HepG2 (cell line): ENCODE measurements around the gene ELP6. TPM values are rescaled to one million over a fixed set of nuclear protein-coding genes. Genes with fewer than 3 reads are reported as not detected.

ENCODE experiments used
- ELF4 ChIP-seq: sonication (generic); formaldehyde crosslinking; IDR thresholded peaks from 2 replicates; pipeline ENCODE4 v1.5.0; 2020; ENCODE audit warnings: missing genetic modification reagents, mild to moderate bottlenecking, moderate library complexity, borderline replicate concordance
- ISL2 ChIP-seq: sonication (generic); formaldehyde crosslinking; IDR thresholded peaks from 2 replicates; pipeline ENCODE4 v1.5.0; 2020; ENCODE audit warnings: missing genetic modification reagents
- KLF13 ChIP-seq: sonication (generic); formaldehyde crosslinking; IDR thresholded peaks from 2 replicates; pipeline ENCODE4 v1.4.0; 2020; ENCODE audit warnings: mild to moderate bottlenecking, missing genetic modification reagents
- NFRKB ChIP-seq: fragments of 450-650 bp; IDR thresholded peaks from 2 replicates; pipeline ENCODE4 v1.6.1; 2017
- SPEN ChIP-seq: sonication (generic); formaldehyde crosslinking; IDR thresholded peaks from 2 replicates; pipeline ENCODE4 v1.5.1; 2020; ENCODE audit warnings: low read depth, mild to moderate bottlenecking, missing genetic modification reagents
- YY1 ChIP-seq: IDR thresholded peaks from 2 replicates; pipeline ENCODE4 v1.6.1; 2011; ENCODE audit warnings: low read length, low read depth, moderate library complexity, mild to moderate bottlenecking; ENCODE audit not compliant: insufficient read depth, insufficient replicate concordance
- ZKSCAN5 ChIP-seq: sonication (generic); formaldehyde crosslinking; IDR thresholded peaks from 2 replicates; pipeline ENCODE4 v1.5.1; 2020; ENCODE audit warnings: mild to moderate bottlenecking, missing genetic modification reagents
- ZNF180 ChIP-seq: sonication (generic); formaldehyde crosslinking; IDR thresholded peaks from 2 replicates; pipeline ENCODE4 v1.4.0; 2020; ENCODE audit warnings: low read depth, missing genetic modification reagents, borderline replicate concordance
- ZNF234 ChIP-seq: sonication (generic); formaldehyde crosslinking; conservative IDR thresholded peaks from 2 replicates; pipeline ENCODE4 v1.5.1; 2020; ENCODE audit warnings: mild to moderate bottlenecking, missing genetic modification reagents
- ZNF629 ChIP-seq: sonication (generic); formaldehyde crosslinking; conservative IDR thresholded peaks from 2 replicates; pipeline ENCODE4 v1.5.0; 2020; ENCODE audit warnings: missing genetic modification reagents
- ZSCAN12 ChIP-seq: sonication (generic); formaldehyde crosslinking; IDR thresholded peaks from 2 replicates; pipeline ENCODE4 v1.9.0; 2021; ENCODE audit warnings: mild to moderate bottlenecking, missing genetic modification reagents
- polyA plus RNA-seq, 8 experiments: library from polyadenylated mRNA; depleted of rRNA in 3 of 8; stranded (reverse) in 7 of 8; unstranded in 1 of 8; fragments of >200 nt; fragmentation: Illumina TruSeq in 4 of 8; extraction: Trizol in 4 of 8; gene quantifications; 2 replicates each; pipeline versions ENCODE4 v1.2.1 to v1.2.3, GENCODE V29; 2011 to 2016; ENCODE audit warnings: low read depth in 4 of 8, missing spikeins in 1 of 8, mixed read lengths in 1 of 8; ENCODE audit not compliant: insufficient read depth in 1 of 8
- total RNA-seq, 5 experiments: library from RNA; depleted of rRNA; stranded (reverse); fragments of >200 nt; fragmentation: Illumina TruSeq; extraction: Trizol; gene quantifications; 2 replicates each; pipeline ENCODE4 v1.2.3, GENCODE V29; 2016; ENCODE audit warnings: low read depth in 1 of 5
- TF ChIP-seq, protein P1 (sequence below): sonication (generic); formaldehyde crosslinking; IDR thresholded peaks from 2 replicates; pipeline ENCODE4 v1.8.0; 2022; ENCODE audit warnings: missing genetic modification reagents, mild to moderate bottlenecking, moderate library complexity, borderline replicate concordance
- TF ChIP-seq, protein P2 (sequence below): sonication (generic); formaldehyde crosslinking; IDR thresholded peaks from 2 replicates; pipeline ENCODE4 v1.5.0; 2020; ENCODE audit warnings: mild to moderate bottlenecking, missing genetic modification reagents, borderline replicate concordance
- TF ChIP-seq, protein P3 (sequence below): IDR thresholded peaks from 2 replicates; pipeline ENCODE4 v1.6.1; 2016; ENCODE audit warnings: missing biosample characterization, missing genetic modification reagents, low read depth
- TF ChIP-seq, protein P4 (sequence below): sonication (generic); formaldehyde crosslinking; IDR thresholded peaks from 2 replicates; pipeline ENCODE4 v1.8.0; 2022; ENCODE audit warnings: mild to moderate bottlenecking, missing genetic modification reagents, moderate library complexity
- TF ChIP-seq, protein P5 (sequence below): sonication (generic); formaldehyde crosslinking; IDR thresholded peaks from 2 replicates; pipeline ENCODE4 v1.4.0; 2020; ENCODE audit warnings: missing genetic modification reagents
- TF ChIP-seq, protein P6 (sequence below): sonication (generic); formaldehyde crosslinking; conservative IDR thresholded peaks from 2 replicates; pipeline ENCODE4 v1.8.0; 2022; ENCODE audit warnings: missing genetic modification reagents

ELP6 gene
- total and polyA plus RNA-seq, 2 of the 13 experiments (the other 11 are each of a cell fraction or from before 2014, with no cell fraction given), result 45.0 to 49.3 TPM

DNA sequence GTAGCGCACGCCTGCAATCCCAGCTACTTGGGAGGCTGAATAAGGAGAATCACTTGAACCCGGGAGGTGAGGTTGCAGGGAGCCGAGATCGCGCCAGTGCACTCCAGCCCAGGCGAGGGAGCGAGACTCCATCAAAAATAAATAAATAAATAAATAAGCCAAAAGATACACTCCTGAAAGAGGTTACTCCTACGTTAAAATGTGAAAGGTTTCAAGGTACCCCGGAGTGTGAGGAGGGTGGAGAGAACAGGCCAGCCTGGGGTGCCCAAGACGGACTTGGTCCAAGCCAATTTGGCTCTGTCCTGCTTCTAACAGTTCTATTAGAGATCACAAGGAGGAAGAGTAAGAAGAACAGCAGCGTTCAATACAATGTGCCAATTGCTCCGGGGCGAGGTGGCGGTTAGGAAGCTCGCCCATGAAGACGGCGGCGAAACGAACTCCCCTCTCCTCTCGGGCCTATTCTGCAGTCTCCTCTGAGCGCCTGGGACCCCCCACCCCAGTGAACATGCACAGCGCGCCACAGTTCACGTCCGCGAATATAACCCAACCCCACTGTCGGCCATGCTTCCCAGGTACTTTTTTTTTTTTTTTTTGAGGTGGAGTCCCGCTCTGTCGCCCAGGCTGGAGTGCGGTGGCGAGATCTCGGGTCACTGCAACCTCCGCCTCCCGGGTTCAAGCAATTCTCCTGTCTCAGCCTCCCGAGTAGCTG lies 942 bp downstream of the ELP6 start (continued):
- no peak for TF ChIP-seq ZSCAN12
- TF ChIP-seq ZNF629, result no peak
- TF ChIP-seq, protein P1, sequence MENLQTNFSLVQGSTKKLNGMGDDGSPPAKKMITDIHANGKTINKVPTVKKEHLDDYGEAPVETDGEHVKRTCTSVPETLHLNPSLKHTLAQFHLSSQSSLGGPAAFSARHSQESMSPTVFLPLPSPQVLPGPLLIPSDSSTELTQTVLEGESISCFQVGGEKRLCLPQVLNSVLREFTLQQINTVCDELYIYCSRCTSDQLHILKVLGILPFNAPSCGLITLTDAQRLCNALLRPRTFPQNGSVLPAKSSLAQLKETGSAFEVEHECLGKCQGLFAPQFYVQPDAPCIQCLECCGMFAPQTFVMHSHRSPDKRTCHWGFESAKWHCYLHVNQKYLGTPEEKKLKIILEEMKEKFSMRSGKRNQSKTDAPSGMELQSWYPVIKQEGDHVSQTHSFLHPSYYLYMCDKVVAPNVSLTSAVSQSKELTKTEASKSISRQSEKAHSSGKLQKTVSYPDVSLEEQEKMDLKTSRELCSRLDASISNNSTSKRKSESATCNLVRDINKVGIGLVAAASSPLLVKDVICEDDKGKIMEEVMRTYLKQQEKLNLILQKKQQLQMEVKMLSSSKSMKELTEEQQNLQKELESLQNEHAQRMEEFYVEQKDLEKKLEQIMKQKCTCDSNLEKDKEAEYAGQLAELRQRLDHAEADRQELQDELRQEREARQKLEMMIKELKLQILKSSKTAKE (CRISPR knock-in tag), result no peak
- TF ChIP-seq SPEN (CRISPR knock-in tag), result no peak
- TF ChIP-seq, protein P2, sequence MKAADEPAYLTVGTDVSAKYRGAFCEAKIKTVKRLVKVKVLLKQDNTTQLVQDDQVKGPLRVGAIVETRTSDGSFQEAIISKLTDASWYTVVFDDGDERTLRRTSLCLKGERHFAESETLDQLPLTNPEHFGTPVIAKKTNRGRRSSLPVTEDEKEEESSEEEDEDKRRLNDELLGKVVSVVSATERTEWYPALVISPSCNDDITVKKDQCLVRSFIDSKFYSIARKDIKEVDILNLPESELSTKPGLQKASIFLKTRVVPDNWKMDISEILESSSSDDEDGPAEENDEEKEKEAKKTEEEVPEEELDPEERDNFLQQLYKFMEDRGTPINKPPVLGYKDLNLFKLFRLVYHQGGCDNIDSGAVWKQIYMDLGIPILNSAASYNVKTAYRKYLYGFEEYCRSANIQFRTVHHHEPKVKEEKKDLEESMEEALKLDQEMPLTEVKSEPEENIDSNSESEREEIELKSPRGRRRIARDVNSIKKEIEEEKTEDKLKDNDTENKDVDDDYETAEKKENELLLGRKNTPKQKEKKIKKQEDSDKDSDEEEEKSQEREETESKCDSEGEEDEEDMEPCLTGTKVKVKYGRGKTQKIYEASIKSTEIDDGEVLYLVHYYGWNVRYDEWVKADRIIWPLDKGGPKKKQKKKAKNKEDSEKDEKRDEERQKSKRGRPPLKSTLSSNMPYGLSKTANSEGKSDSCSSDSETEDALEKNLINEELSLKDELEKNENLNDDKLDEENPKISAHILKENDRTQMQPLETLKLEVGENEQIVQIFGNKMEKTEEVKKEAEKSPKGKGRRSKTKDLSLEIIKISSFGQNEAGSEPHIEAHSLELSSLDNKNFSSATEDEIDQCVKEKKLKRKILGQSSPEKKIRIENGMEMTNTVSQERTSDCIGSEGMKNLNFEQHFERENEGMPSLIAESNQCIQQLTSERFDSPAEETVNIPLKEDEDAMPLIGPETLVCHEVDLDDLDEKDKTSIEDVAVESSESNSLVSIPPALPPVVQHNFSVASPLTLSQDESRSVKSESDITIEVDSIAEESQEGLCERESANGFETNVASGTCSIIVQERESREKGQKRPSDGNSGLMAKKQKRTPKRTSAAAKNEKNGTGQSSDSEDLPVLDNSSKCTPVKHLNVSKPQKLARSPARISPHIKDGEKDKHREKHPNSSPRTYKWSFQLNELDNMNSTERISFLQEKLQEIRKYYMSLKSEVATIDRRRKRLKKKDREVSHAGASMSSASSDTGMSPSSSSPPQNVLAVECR (CRISPR knock-in tag), result no peak; the same call in 1 of the 2 replicates
- TF ChIP-seq KLF13, result no peak
- TF ChIP-seq ZNF234 (CRISPR knock-in tag), result no peak
- TF ChIP-seq NFRKB, result no peak
- TF ChIP-seq ISL2 (CRISPR knock-in tag), result no peak
- TF ChIP-seq, protein P3, sequence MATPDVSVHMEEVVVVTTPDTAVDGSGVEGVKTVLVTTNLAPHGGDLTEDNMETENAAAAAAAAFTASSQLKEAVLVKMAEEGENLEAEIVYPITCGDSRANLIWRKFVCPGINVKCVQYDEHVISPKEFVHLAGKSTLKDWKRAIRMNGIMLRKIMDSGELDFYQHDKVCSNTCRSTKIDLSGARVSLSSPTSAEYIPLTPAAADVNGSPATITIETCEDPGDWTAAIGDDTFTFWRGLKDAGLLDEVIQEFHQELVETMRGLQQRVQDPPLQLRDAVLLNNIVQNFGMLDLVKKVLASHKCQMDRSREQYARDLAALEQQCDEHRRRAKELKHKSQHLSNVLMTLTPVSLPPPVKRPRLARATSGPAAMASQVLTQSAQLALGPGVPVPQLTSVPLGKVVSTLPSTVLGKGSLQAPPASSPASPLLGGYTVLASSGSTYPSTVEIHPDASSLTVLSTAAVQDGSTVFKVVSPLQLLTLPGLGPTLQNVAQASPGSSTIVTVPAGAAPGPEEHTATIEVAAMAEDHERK, result no peak
- peak; percentile 27 for TF ChIP-seq YY1
- TF ChIP-seq, protein P4, sequence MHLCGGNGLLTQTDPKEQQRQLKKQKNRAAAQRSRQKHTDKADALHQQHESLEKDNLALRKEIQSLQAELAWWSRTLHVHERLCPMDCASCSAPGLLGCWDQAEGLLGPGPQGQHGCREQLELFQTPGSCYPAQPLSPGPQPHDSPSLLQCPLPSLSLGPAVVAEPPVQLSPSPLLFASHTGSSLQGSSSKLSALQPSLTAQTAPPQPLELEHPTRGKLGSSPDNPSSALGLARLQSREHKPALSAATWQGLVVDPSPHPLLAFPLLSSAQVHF, result no peak
- TF ChIP-seq, protein P5, sequence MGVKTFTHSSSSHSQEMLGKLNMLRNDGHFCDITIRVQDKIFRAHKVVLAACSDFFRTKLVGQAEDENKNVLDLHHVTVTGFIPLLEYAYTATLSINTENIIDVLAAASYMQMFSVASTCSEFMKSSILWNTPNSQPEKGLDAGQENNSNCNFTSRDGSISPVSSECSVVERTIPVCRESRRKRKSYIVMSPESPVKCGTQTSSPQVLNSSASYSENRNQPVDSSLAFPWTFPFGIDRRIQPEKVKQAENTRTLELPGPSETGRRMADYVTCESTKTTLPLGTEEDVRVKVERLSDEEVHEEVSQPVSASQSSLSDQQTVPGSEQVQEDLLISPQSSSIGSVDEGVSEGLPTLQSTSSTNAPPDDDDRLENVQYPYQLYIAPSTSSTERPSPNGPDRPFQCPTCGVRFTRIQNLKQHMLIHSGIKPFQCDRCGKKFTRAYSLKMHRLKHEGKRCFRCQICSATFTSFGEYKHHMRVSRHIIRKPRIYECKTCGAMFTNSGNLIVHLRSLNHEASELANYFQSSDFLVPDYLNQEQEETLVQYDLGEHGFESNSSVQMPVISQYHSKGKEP (CRISPR knock-in tag), result no peak
- no peak for TF ChIP-seq ZKSCAN5
- TF ChIP-seq ZNF180 (CRISPR knock-in tag), result no peak
- TF ChIP-seq ELF4 (CRISPR knock-in tag), result no peak
- TF ChIP-seq, protein P6, sequence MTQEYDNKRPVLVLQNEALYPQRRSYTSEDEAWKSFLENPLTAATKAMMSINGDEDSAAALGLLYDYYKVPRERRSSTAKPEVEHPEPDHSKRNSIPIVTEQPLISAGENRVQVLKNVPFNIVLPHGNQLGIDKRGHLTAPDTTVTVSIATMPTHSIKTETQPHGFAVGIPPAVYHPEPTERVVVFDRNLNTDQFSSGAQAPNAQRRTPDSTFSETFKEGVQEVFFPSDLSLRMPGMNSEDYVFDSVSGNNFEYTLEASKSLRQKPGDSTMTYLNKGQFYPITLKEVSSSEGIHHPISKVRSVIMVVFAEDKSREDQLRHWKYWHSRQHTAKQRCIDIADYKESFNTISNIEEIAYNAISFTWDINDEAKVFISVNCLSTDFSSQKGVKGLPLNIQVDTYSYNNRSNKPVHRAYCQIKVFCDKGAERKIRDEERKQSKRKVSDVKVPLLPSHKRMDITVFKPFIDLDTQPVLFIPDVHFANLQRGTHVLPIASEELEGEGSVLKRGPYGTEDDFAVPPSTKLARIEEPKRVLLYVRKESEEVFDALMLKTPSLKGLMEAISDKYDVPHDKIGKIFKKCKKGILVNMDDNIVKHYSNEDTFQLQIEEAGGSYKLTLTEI (CRISPR knock-in tag), result no peak
